SU-DHL-6 (cell line): ENCODE data around the gene PRMT3.
"Not testable (repeated sequence)": the region's sequence is repeated elsewhere in the genome, so short reads cannot be mapped to it uniquely, and the experiment has no call there.

Experiments
- CTCF ChIP-seq: fragments of 200-600 bp; sonication (generic); IDR thresholded peaks from one replicate; pipeline ENCODE4 v1.5.1; 2017; ENCODE audit warnings: antibody characterized with exemption, mild to moderate bottlenecking, low read length, moderate library complexity; ENCODE audit not compliant: insufficient read depth, poor library complexity, severe bottlenecking
- EZH2phosphoT487 ChIP-seq: fragments of 200-600 bp; sonication (generic), shearing (Covaris generic); conservative IDR thresholded peaks from 2 replicates; pipeline ENCODE4 v1.6.1; 2018; ENCODE audit warnings: mild to moderate bottlenecking, antibody characterized with exemption, low read length, moderate library complexity, mixed read lengths

DNA sequence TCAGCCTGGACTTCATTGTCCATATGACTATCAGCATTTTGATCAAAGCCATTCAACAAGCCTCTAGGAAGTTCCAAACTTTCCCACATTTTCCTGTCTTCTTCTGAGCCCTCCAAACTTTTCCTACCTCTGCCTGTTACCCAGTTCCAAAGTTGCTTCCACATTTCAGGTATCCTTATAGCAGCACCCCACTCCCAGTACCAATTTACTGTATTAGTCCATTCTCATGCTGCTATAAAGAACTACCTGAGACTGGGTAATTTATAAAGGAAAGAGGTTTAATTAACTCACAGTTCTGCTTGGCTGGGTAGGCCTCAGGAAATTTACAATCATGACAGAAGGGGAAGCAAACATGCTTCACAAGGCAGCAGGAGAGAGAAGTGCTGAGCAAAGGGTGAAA lies 168.9 kb downstream of the PRMT3 start:
- not testable (repeated sequence) for TF ChIP-seq CTCF, EZH2phosphoT487
